GM19395 (cell line): ENCODE data around the gene CD248.
"Not testable (repeated sequence)": the region's sequence is repeated elsewhere in the genome, so short reads cannot be mapped to it uniquely, and the experiment has no call there.

Experiments used
- ATAC-seq: cut with Tn5 transposase; IDR thresholded peaks from one replicate; pipeline ENCODE4 v1.9.1; 2021; ENCODE audit warnings: mild to moderate bottlenecking, moderate library complexity; ENCODE audit not compliant: unreplicated experiment

CD248 gene

GRCh38 chr11:66314561-66315497 lies 2.0 kb downstream of the CD248 start:
- ATAC-seq = no peak

GRCh38 chr11:66314186-66314501 lies 2.7 kb downstream of the CD248 start:
- no peak for ATAC-seq

DNA sequence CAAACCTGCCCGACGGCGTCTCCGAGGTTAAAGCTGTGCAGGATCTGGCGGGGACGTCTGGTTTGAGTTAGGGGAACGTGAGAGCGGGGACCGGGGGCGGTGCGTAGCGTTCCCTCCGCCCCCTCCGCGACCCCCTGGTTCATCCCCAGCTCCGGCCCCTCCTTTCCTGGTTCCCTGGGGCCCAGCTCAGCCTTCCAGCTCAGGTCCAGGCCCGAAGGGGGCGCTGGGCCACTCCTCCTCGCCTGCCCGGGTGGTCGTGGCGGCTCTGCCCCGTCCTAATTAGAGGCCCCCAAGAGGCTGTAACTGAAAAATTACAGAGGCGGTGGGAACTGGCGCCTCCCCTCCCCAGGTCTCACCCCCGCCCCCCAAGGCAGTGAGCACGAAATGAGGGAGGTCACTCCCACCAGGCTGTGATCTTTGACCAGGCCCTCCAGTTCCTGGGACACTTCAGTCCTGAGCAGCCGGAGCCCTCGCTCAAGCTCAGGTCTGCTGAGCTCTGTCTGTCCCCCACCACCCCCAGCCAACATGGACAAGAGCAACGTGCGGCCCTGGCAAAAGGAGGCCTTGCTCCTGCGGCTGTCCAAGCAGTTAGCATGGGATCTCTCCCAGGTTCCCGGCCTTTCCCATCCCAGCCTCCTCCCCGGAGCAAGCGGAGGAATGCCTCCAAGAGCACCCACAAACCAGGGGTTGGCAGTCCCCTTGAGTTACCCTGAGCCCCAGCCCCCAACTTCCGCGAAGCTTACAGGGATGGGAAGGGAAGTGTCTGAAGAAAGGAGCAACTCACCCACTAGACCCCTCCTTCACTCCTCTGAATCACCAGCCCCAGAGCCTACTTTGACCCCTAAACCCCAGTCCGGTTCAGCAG lies 3.3 kb downstream of the CD248 start:
- ATAC-seq = no peak

DNA sequence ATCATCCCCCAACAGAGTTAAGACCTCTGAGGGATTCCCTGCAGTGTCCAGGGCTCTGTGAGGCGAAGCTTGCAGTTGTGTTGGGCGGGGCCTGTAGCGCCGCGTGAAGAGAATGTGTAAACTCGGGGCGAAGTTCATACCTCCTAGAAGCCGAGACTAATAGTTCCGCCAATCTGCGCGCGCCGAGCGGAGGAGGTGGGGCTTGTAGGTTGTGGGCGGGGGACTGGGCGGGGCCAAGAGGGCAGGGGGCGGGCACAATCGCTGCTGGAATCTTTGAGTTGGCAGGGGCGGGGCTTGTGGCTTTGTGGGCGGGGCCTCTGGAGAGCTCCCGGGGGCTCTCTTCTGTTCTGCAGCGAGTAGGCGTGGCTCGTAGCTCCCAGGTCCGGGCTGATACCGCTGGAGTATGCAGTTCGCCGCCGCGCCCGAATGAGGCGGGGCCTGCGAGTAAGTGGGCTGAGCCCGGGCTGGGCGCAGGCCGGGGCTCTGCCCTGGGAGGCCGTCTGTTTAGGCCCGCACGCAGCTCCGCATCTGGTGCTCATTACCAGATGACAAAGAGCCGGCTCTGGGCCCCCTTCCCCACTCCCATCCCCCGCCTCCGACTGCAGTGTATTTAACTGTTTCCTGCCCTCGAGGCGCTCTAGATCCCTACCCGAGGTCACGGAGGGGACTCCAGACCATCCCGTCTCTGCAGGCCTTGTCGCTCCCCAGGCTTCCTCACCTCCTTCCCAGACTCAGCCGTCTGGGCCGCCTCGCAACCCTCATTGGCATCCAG lies 4.1 kb downstream of the CD248 start:
- peak; percentile 45 for ATAC-seq

- peak; percentile 68 for ATAC-seq
These were observed 4.8 kb downstream of the CD248 start for GRCh38 chr11:66311965-66312548.

- ATAC-seq = no peak
These were observed 5.3 kb downstream of the CD248 start for GRCh38 chr11:66311470-66311964.

DNA sequence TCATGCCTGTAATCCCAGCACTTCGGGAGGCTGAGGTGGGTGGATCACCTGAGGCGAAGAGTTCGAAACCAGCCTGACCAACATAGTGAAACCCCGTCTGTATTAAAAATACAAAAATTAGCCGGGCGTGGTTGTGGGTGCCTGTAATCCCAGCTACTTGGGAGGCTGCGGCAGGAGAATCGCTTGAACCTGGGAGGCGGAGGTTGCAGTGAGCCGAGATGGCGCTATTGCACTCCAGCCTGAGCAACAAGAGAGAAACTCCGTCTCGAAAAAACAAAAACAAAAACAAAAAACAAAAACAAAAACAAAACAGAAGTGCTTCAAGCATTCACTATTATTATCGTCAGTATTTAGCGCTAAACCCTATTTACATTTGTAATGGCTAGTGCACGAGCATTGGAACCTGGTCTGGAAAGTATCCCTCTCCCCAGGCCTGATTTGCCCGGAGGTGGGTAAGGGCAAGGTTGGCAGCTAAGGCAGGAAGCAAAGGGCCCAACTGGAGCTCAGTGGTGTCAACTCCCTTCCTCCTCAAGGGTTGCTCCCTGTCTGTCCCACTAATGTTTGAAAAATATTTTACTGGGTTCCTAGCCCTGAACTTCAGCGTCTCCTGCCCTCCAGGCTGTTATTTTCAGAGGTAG lies 5.9 kb downstream of the CD248 start:
- not testable (repeated sequence) for ATAC-seq

GRCh38 chr11:66310324-66310723 lies 6.5 kb downstream of the CD248 start:
- ATAC-seq = no peak

DNA sequence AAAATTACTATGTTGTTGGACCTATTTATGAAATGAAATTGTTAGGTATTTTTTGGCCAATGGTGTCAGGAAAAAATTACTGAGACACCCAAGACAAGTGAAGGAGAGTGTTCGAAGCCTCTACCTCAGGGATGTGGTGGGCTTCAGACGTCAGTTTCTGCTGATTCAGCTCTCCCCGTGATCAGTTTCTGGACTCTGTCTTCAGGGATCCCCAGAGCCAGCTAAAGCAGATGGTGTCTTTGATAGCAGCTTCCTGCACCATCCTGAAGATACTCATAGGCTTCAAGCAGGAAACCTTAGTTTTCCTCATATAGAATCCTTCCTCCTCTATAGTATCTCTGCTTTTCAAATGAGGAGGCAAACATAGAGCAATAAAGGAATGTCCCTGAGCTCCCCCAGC lies 7.4 kb downstream of the CD248 start:
- ATAC-seq = no peak

- ATAC-seq = no peak
These were observed 14.2 kb downstream of the CD248 start for GRCh38 chr11:66302656-66303055.

DNA sequence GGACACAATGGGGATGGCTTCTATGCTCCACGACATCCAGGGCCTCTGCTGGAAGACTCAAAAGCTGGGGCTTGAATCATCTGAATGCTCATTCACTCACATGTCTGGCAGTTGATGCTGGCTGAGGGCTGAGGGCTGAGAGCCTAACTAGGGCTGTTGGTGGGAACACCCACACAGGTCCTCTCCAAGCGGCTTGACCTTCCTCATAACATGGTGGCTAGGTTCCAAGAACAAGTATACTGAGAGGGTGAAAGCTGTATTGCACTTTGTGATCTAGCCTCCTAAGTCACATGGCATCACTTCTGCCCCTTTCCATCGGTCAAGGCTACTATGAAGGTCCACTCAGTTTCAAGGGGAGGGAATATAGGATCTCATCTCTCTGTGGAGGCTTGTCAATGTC lies 17.7 kb downstream of the CD248 start:
- no peak for ATAC-seq

- ATAC-seq = no peak
These were observed 19.2 kb downstream of the CD248 start for GRCh38 chr11:66297610-66298009.

DNA sequence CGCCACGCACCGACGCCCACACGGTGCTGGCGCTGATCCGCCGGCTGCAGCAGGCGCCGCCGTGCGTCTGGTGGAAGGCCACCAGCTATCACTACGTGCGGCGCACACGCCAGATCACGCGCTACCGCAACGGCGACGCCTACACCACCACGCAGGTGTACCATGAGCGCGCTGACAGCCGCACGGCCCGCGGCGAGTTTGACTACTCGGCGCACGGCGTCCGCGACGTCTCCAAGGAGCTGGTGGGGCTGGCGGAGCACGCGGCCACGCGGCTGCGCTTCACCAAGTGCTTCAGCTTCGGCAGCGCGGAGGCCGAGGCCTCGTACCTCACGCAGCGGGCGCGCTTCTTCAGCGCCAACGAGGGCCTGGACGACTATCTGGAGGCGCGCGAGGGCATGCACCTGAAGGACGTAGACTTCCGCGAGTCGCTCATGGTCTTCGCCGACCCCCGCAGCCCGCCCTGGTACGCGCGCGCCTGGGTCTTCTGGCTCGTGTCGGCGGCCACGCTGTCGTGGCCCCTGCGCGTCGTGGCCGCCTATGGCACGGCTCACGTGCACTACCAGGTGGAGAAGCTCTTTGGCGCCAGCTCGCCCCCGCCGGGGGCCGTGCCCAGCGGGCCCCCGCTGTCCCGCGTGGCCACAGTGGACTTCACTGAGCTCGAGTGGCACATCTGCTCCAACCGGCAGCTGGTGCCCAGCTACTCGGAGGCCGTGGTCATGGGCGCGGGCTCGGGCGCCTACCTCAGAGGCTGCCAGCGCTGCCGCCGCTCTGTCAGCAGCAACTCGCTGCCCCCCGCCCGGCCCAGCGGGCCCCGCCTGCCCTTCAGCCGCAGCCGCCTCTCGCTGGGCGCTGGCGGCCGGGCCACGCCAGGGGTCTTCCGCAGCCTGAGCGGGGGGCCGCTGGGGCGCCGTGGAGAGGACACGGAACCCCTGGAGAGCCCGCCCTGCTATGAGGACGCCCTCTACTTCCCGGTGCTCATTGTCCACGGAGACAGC lies 21.9 kb downstream of the CD248 start:
- ATAC-seq = no peak

- no peak for ATAC-seq
These were observed 22.8 kb downstream of the CD248 start for GRCh38 chr11:66293777-66294625.

DNA sequence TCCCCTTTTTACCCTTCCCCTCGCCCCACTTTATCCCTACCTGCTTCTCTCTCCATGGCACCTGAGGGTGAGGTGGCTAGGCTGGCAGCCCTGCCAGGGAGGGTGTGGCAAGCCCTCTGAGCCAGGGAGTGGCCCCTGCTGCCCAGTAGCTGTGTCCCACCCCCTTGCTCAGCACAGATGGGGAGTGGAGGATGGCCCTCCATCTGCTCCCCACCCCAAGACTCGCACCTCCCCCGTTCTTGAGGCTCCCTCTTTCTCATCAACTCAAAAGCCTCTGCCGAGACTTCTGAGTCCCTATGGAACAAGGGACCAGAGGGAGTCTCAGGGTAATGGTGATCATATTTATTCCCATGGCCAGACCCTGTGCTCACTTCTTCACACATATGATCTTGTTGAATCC lies 23.5 kb downstream of the CD248 start:
- ATAC-seq = no peak

GRCh38 chr11:66292543-66293332 lies 24.1 kb downstream of the CD248 start:
- no peak for ATAC-seq
